AG08395 (cell line): Measurements from ENCODE around the gene SORCS1.
A peak's percentile ranks its signal among the peaks of the same experiment; 100 is the strongest.

Experiments
- DNase-seq: peaks from one replicate; pipeline ENCODE4 v3.0.0; 2012; ENCODE audit warnings: mixed read lengths, low spot score

The SORCS1 gene

DNA sequence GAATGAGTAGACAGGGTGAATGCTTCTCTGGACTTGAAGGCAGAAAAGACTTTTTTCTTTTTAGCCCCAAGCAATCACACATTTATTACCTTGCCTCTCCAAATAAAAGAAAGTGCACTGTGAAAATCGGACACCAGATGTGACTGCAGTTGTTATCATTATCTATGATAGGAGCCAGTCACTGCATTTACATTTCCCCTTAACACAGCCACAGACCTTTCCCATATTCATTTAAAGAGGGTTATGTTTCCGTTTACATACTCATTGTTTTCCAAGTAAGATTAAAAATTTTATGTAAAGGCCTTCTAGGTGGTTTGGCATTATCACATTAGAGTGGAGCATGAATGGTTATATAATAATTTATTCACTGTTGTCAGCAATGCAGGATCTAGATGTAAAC lies 586.8 kb downstream of the SORCS1 start:
- DNase-seq: no peak

DNA sequence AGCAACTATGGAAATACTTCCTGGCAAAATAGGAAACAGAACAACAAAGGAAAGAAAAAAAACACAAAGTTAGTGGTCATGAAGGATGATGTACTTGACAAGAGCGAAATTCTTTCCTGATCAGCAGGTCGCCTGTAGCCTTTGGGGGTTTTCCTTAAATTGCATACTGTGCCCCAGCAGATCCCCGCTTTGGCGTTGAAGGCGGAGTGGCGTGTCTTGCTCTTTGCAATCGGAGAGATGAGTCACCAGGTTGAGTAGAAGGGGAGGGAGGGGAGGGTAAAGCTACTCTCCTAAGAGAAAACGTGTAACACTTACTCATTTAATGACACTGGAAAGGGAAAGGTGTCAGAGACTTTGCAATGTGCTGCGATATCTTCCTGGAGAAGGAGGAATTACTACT lies 587.2 kb downstream of the SORCS1 start:
- no peak for DNase-seq

DNA sequence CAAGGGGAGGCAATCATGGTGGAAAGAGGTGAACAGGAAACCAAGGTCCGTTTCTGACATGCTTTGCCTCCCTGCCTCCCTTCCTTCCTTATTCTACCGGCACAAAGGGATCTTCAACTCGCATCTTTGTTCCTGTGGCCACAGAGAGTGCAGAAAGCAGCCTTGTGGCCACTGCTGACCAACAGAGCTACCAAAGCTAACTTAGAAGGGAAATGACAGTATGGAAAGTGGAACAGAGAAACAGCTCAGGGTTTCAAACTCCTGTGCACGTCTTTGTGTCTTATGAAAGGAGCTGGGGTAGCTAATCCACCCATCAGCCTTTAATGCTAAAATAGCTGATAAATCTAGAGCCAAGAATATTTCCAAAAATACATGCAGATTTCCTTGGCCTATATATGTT lies 588.0 kb downstream of the SORCS1 start:
- no peak for DNase-seq

- no peak for DNase-seq
Observed at GRCh38 chr10:106573106-106573505, 591.4 kb downstream of the SORCS1 start.

GRCh38 chr10:106571192-106571946 lies 593.1 kb downstream of the SORCS1 start:
- DNase-seq: peak; percentile 21

DNA sequence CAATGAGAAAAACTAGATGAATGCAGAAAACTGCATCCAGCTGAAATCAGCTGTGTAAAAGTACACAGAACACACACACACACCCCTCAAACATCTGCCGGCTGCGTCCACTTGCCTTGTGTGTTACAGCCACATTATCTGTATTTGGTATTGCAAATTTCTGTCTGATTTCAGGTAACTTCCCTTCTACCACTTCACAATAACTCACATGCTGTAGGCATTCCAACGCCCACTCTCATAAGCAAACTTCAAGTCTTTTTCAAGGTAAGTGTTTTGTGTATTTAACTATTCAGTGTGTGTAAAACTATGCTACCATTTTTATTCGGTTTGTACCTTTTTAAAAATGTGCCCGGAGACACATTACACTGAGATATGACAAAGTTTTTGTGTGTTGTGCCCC lies 594.2 kb downstream of the SORCS1 start:
- DNase-seq: no peak

- DNase-seq: no peak
Observed at GRCh38 chr10:106567629-106568028, 596.9 kb downstream of the SORCS1 start.

DNA sequence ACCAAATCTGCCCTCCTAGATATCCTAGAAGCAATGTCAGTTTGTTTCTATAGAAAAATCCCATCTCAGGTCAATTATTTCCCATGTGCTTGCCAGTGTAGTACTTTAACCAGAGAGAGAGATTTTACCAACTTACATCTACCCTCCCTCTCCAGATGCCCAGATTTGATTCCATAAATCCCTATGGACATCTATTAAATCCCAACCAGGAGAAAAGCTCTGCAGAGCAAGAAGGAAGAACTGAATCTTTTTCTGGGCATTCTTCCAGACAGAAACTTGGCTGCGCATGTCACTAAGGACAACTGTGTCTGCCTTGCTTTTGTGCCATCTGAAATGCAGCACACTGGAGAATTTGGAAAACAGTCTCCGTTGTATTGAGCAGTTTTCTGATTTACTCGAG lies 597.6 kb downstream of the SORCS1 start:
- no peak for DNase-seq

GRCh38 chr10:106565546-106565945 lies 599.0 kb downstream of the SORCS1 start:
- no peak for DNase-seq

DNA sequence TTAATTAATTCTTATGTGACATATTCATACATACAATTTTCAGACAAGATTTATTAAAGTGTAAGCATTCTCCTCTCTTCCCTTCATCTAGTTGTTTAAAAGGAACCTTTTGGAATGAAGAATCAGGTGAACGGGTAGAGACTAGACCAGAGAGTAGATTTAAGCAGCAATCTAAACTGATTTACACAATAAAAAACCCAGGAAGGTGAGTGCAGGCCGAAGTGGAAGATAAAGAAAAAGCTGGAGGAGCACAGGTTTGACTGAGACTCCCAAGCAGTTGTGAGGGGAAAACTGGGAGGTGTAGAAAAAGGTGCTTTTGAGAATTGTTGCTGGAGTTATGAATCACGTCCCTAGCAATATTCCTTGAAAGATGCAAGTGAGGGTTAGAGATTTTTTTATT lies 601.1 kb downstream of the SORCS1 start:
- no peak for DNase-seq

DNA sequence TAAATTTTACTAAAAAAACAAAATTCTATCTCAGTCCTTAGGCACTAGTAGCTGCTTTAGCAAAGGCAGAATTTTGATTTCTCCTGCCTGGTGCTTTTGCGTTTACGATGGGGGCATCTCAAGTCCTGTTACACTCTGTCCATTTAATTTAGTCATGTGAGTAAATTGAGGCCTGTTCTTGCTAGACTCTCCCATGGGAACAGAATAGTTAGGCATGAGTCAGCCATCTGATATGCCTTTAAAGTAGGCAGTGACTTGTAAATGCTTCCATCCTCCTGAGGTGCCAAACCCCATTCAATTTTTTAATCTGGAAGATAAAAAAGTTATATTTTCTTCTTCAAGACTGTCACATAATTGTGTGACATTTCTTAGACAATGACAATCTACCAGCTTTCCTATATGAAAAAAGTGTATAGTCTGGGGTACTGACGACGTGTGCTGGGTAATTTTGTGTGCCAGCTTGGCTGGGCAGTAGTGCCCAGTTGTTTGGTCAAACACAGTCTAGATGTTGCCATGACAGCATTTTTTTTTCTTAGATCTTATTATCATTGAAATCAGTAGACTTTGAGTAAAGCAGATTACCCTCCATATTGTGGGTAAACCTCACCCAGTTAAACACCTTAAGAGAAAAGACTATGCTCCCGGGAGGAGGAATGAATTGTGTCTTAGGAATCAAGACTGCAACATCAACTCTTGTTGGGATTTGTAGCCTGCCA lies 603.4 kb downstream of the SORCS1 start:
- DNase-seq: no peak

DNA sequence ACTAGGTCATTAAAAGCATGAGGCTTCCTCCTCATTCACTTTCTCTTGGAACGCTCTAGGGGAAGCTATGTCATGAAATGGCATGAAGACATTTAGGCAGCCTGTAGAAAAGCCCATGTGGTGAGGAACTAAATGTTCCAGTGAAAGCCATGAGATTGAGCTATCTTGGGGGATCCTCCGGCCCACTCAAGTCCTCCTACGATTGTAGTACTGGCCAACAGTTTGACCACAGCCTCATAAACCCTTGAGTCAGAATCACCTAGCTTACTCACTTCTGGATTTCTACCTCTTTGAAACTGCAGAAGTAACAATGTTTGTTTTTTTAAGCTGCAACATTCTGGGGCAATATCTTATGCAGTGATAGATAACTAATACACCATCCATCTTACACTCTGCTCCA lies 605.1 kb downstream of the SORCS1 start:
- no peak for DNase-seq

DNA sequence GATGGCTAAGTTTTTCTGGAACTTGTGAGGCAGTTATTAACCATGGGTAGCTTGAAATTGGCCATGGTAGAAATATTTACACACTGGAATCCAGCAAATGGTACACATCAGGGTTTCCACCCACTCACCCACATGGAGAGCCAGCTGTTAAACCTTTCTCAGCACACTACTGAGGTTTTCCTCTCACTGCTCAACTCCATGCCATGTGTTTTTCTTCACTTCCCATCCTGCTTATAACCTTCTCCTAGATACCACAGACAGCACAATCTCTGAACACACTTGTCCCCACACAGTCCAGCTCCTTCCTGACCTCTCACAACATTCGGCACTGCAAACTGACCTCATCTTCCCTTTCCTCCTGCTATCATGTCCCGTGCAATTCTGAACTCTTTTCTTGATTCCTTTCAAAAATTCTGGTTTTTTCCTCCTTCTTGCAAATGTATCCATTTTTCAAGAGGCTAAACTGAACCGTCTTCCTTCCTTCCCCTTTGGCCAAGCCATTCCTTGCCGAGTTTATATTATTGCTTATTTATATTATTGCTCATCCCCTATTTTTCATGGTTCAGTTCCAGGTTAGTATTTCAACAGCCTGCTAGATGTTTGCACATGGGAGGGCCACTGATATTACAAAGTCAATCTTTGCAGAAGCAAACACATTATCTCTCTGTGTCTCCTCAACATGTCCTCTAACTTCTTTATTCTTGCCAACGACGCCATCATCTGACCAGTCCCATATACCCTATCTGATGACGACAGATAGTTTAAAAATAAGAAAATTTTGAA lies 606.4 kb downstream of the SORCS1 start:
- no peak for DNase-seq

DNA sequence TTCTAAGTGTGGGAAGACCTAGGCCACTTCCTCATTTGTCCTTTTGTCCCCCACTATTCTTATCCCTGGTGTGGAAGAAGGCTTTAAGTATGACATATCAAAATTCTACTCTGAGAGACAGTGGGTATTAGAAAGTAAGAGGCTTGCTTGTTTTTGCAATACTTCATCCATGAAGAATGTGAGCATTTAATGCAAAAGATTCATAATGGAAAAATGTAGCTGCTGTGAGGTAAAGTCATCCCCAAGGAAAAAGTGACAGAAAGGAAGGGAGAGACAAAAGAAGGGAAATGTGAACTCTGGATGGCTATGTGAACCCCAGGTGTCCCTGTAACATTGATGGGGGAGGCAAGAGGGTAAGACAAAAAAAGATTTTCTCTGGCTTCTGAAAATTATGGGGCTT lies 607.5 kb downstream of the SORCS1 start:
- no peak for DNase-seq

GRCh38 chr10:106555599-106555998 lies 608.9 kb downstream of the SORCS1 start:
- no peak for DNase-seq

DNA sequence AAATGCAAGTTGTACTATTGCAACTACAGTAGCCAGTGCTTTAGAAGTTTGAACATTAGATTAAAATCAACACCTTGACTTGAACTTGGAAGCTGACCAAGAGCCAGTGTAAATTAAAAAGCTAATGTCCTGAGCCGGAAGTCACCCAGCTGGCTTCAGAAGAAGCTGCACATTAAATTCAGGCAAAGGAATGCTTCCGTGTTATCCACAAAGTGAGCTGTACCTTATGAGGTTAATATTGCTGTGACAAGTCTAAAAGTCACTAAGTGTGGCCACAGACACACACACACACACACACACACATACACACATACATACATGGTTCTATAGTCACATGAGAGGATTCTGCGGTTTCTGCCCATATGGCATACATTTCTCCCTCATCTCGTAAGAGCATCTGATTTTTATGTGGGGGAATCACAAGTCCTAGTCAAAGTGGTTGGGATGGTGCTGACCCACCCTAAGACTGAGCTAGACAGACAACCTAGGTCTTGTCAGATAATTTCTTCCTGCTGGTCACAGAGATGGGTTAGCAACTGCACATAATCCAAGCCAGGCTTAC lies 612.9 kb downstream of the SORCS1 start:
- no peak for DNase-seq

DNA sequence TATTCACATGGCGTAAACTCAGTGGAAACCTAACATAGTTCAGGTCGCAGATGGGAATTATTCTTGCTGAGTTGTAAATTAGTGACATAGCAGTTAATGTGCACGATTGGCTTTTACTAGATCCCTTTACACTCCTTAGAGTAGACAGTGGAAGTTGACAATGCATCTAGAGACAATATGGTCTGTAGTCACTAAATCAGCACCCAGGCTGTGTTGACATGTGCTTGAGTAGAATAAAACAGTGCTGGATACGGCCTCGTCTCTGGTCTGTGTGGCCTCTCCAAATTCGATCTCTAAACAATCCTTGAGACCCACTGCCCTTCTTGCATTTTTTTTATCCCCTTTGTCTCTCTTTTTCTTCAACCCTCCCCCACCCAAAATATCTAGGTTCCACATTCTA lies 615.7 kb downstream of the SORCS1 start:
- DNase-seq: no peak

DNA sequence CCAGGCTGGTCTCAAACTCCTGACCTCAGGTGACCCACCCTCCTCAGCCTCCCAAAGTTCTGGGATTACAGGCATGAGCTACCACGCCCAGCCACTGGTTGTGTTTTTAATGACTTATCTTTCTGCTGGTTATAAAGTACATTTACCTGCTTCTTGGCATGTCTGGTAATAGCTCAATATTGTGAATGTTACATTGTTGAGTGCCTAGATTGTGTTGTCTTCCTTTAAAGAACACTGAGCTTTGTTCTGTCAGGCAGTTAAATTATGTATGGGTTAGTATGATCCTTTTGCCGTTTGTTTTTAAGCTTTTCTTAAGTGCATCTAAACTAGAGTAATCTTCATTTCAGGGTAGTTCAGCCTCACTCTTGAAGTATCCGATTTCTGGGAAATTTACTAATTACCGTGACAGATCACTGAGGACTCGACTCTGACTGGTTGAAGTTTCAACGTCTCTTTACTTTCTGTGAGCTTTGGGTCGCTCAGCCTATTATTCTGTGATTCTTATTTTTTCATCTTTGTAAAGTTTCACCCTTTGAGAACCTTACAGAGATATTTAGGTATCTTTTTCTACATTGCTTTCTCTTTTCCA lies 617.4 kb downstream of the SORCS1 start:
- no peak for DNase-seq

DNA sequence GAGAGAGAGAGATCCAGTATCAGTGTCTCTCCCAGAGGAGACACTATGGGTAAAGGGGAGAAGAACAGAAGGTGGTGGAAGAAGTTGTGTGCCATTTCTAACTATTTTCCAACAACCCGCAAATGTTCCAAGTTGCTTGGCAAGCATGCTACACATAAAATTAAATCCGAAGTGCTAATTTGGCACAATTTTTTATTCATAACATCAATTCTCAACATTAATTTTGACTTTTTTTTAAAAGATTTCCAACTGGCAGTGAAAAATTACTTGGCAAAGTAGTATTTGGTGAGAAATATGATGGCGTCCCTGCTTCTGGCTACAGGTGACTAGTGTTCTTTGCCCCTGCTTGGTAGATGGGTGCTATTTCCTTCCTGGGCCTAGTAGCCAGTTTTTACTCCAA lies 622.0 kb downstream of the SORCS1 start:
- no peak for DNase-seq

GRCh38 chr10:106540645-106541044 lies 623.9 kb downstream of the SORCS1 start:
- DNase-seq: no peak

- no peak for DNase-seq
Observed at GRCh38 chr10:106537866-106538265, 626.6 kb downstream of the SORCS1 start.

DNA sequence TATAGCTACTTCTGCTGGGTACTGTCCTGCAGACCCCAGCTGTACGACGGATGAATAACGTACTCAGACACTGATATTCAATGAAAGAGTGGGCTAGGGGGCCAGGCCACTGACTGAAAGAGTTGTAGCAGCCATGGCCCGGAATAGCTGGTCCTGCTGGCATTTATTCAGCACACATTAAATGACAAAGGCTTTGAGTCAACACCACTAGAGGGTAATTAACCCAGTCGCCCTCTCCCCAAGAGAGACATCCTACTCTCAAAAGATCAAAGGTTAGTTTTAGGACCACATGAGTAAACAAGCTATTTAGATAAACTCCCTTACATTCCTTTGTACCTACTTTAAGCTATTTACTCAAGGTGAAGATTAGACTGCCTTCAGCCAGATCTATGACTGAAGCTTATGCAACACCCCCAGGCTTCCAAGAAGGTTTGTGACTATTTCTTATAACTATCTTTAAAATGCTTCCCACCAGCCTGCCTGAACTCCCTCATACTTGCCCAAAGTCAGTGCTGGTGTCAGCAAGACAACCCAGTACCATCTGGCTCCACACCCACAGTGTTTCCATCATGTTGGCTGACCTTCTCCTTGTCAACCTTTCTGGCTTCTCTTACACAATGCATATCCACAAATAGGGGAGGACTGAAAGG lies 629.1 kb downstream of the SORCS1 start:
- no peak for DNase-seq
